ENCODE results near the gene SLC2A8. TPM values are rescaled to one million over a fixed set of nuclear protein-coding genes. Genes with fewer than 3 reads are reported as not detected.
A peak's percentile ranks its signal among the peaks of the same experiment; 100 is the strongest.

SLC2A8 gene
- total and polyA plus RNA-seq, 10 donors: 10.0 to 32.0 (median 21.0) TPM

DNA sequence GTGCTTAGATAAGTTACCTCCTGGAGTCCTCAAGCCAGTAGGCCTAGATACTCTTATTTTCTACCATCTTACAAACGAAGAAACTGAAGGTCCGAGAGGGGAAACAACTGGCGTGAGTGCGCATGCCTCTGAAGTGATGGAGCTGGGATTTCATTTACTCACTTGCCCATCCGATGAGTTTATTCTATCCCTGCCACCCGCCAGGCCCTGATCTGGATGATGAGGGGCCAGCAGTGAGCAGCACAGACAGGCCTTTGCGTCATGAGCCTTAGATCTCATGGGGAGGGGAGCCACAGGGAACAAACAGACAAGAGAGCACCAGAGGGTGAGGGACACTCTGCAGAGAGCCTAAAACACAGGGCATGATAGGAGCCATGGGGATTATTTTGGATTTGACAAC, 34.1 kb upstream of the SLC2A8 start:
- H3K36me3 ChIP-seq: peaks cover 0 to 16% (median 0%) of the 10 kb centered on the region in 6 donors
- H3K4me1 ChIP-seq: peaks cover 0 to 10% (median 2%) of the 10 kb centered on the region in 6 donors
- DNase-seq: no peak
- no peak overlapping the region for H3K4me3 ChIP-seq
- no peaks in the 10 kb centered on the region for H3K27me3 ChIP-seq (replicated peaks in 1 of 7)
- TF ChIP-seq, protein P1, sequence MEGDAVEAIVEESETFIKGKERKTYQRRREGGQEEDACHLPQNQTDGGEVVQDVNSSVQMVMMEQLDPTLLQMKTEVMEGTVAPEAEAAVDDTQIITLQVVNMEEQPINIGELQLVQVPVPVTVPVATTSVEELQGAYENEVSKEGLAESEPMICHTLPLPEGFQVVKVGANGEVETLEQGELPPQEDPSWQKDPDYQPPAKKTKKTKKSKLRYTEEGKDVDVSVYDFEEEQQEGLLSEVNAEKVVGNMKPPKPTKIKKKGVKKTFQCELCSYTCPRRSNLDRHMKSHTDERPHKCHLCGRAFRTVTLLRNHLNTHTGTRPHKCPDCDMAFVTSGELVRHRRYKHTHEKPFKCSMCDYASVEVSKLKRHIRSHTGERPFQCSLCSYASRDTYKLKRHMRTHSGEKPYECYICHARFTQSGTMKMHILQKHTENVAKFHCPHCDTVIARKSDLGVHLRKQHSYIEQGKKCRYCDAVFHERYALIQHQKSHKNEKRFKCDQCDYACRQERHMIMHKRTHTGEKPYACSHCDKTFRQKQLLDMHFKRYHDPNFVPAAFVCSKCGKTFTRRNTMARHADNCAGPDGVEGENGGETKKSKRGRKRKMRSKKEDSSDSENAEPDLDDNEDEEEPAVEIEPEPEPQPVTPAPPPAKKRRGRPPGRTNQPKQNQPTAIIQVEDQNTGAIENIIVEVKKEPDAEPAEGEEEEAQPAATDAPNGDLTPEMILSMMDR (IDR thresholded peaks at IDR 0.05 in 8 of 11, conservative IDR thresholded peaks at IDR 0.05 in 3 of 11): no peak
- TF ChIP-seq POLR2AphosphoS5 (IDR thresholded peaks at IDR 0.05) (no peak), POLR2A (IDR thresholded peaks at IDR 0.05) (no peak)
- intact Hi-C loops (cut with DNase I; ENCODE audit: low total_unique reads): no loop called here
- no peaks in the 10 kb centered on the region for H3K9me3 ChIP-seq
- WGBS, 5 donors: 82 to 95% (median 91%) methylated on average over 7 of the region's 7 CpGs
- no peak overlapping the region for H3K27ac ChIP-seq

DNA sequence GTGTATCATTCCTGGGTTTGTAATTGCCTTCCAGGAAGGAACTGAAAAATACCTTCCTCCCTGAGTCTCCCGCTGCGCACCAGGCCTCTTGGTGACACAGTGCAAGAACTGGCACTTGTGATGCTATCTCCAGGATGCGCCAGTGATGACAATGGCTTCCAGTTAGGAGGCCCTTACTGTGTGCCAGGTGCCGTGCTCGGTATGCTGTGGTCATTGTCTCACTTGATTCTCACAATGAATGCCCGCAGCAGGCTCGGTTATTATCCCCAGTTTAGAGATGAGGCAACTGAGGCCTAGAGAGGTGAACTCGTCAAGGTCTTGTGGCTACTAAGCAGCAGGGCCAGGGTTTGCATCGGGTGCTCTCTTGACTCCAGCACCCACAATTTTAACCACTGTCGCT, 31.5 kb upstream of the SLC2A8 start:
- intact Hi-C loops (cut with DNase I; ENCODE audit: low total_unique reads): no loop called here
- WGBS, 5 donors: 86 to 95% (median 93%) methylated on average over 10 of the region's 10 CpGs
- no peak for TF ChIP-seq POLR2AphosphoS5 (IDR thresholded peaks at IDR 0.05)
- TF ChIP-seq POLR2A (IDR thresholded peaks at IDR 0.05): no peak
- TF ChIP-seq, protein P1 (IDR thresholded peaks at IDR 0.05 in 8 of 11, conservative IDR thresholded peaks at IDR 0.05 in 3 of 11): no peak

DNA sequence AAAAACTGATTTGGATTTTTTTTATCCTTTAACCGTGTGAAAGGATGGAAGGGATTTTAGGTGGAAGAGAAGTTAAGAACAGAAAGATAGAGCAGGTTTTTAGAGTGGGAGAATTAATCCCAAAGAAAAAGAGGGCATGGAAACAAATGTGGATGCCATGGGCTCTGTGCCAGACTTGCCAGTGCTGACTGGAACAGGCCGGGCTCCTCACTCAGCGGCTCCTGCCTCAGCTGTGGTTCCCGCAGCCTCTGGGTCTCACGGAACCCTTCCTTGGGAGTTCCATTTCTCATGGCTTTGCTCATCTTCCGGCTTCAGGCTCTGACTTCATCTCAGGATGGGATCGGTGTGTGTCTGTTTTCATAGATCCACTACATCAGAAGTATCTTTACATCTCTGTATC, 30.4 kb upstream of the SLC2A8 start:
- H3K27ac ChIP-seq: no peak overlapping the region
- peaks cover 0 to 12% (median 0%) of the 10 kb centered on the region in 6 donors for H3K36me3 ChIP-seq
- peaks cover 0 to 19% (median 4%) of the 10 kb centered on the region in 6 donors for H3K4me1 ChIP-seq
- intact Hi-C loops (cut with DNase I; ENCODE audit: low total_unique reads): no loop called here
- peak; percentile 55 for DNase-seq
- peaks cover 0 to 9% (median 0%) of the 10 kb centered on the region in 7 donors for H3K27me3 ChIP-seq (replicated peaks in 1 of 7)
- no peak overlapping the region for H3K4me3 ChIP-seq
- TF ChIP-seq POLR2A (IDR thresholded peaks at IDR 0.05) (no peak), POLR2AphosphoS5 (IDR thresholded peaks at IDR 0.05) (no peak)
- TF ChIP-seq, protein P1 (IDR thresholded peaks at IDR 0.05 in 8 of 11, conservative IDR thresholded peaks at IDR 0.05 in 3 of 11): no peak
- no peaks in the 10 kb centered on the region for H3K9me3 ChIP-seq
- WGBS, 5 donors: 91 to 97% (median 94%) methylated on average over 7 of the region's 7 CpGs

More for the DNA sequence above, 31.5 kb upstream of the SLC2A8 start:
- Histone ChIP-seq H3K4me1 (peaks cover 0 to 23% (median 7%) of the 10 kb centered on the region in 6 donors), H3K9me3 (no peaks in the 10 kb centered on the region), H3K27ac (no peak overlapping the region), H3K27me3 (replicated peaks in 1 of 7) (peaks cover 0 to 9% (median 0%) of the 10 kb centered on the region in 7 donors), H3K36me3 (peaks cover 0 to 12% (median 0%) of the 10 kb centered on the region in 6 donors), H3K4me3 (no peak overlapping the region)
- DNase-seq: no peak

DNA sequence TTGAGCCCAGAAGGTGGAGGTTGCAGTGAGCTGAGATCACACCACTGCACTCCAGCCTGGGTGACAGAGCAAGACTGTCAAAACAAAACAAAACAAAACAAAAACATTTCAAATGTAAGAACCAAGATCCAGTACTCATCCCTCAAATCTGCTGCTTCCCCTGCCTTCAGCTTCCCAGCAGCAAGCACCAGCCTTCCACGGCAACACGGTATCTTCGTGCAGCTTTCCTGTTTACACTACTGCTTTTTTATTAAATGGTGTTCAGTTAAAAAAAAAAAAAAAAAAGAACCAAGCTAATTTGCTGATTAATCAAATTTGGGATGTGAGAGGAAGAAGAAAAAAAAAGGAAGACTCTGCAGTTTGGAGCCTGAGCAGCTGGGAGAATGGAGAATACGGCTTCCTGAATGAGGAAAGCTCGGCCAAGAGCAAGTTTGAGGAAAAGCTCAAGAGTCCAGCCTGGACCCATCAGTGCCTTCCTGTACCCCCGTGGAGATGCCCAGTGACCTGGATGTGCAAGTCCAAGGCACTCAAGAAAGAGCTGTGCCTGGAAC, 28.0 kb upstream of the SLC2A8 start:
- H3K27me3 ChIP-seq (replicated peaks in 1 of 7): peaks cover 0 to 14% (median 0%) of the 10 kb centered on the region in 7 donors
- no peak overlapping the region for H3K4me3 ChIP-seq
- WGBS, 5 donors: 25 to 34% (median 29%) methylated on average over 6 of the region's 6 CpGs
- peaks cover 0 to 12% (median 0%) of the 10 kb centered on the region in 6 donors for H3K36me3 ChIP-seq
- peaks cover 0 to 17% (median 3%) of the 10 kb centered on the region in 6 donors for H3K4me1 ChIP-seq
- TF ChIP-seq, protein P1 (IDR thresholded peaks at IDR 0.05 in 8 of 11, conservative IDR thresholded peaks at IDR 0.05 in 3 of 11): no peak
- TF ChIP-seq POLR2AphosphoS5 (IDR thresholded peaks at IDR 0.05): no peak
- TF ChIP-seq POLR2A (IDR thresholded peaks at IDR 0.05): no peak
- intact Hi-C loops (cut with DNase I; ENCODE audit: low total_unique reads): no loop called here
- H3K27ac ChIP-seq: peak overlapping the region in 4 of 8 donors; percentile 5 to 63 (median 40)
- no peaks in the 10 kb centered on the region for H3K9me3 ChIP-seq
- DNase-seq: peak; percentile 43

Data from spleen (tissue), 11 donors.